T1000 (cell line): ENCODE results near the gene C3orf49.

Experiments
- DNase-seq: peaks from one replicate; lab custom pipeline; 2025; ENCODE audit warnings: mixed read lengths; lab: John Stamatoyannopoulos, UW

C3orf49 gene, protein sequence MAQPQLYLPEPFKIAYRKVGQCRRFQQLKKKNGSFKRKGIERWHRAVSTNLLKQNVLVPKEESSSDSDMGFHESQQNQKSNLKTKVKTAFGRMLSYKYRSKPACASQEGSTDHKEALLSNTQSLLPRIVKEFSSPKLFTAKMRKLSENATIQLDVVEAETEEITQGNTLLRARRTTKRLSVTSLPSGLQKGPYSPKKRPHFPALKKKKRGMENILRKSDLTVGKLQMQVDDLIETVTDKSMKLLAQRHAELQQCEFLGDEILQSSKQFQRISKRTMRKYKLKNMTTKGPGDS

DNA sequence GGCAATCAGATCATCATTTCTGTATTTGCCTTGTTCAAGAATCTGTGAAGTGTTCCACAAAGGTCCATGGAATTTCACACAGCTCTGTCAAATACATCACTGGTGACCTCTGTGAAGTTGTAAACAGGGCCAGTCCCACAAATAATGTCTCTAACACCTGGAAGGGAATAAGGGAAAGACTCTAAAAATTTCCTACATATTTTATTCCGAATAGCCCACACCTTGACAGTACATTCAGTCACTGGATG is at the start of gene C3orf49:
TSS of gene C3orf49 (plus strand) at position 149 of the 248 bp plus-strand sequence. CDS start 173 bp downstream, outside the sequence.
- no peak for DNase-seq

DNA sequence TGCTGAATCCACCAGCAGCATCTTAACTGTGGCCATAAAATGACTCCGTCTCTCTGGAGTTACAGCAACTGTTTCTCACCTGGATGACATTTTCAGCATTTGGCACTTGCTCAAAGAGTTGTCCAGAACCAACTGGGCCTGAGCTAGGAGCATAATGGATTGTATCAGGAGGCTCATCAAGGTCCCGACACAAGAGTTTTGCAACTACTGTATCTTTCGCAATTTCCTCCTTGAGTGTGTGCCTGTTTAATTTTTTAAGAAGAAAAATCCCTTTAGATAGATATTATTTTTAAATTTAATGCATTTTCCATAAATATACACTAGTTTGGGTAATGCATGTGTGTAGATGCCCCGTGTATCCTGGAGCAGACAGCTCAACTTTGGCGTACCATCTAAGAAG is 44.3 kb upstream of the C3orf49 start:
- DNase-seq = no peak

DNA sequence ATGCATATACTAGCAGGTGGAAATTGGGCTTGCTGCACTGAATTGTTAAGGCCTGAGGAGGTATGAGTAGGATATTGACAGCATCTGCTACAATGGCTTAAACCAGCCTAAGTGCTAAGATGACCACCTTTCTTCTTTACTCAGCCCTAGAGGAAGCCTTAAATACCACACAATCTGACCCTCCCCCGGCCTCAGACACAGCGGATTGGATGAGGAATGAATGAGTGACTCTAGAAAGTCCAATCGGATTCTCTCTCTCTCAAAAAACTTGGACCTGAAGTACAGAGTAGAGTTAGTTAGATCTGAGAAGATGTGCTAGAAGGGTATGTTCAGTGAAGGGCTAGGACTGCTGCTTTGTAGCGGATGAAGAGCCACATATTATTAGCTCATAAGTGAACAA is 39.9 kb upstream of the C3orf49 start:
- no peak for DNase-seq

DNA sequence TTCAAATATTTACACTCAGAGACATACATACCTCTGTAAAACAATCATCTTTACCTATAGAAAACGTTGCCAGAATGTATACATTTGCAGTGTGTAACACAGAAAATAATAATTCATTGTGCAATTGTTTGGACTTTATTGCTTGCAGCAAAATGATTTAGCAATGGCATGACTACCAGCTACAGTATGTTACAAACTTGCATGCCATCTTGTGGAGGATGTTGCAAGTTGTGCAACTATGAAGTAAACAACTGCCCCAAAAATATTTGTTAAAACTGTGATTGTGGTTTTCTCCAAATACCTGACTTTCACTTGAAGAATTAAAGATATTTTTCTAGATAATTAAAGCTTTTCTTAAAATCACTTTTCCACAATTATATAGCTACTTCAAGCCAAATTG is 27.1 kb upstream of the C3orf49 start:
- no peak for DNase-seq

DNA sequence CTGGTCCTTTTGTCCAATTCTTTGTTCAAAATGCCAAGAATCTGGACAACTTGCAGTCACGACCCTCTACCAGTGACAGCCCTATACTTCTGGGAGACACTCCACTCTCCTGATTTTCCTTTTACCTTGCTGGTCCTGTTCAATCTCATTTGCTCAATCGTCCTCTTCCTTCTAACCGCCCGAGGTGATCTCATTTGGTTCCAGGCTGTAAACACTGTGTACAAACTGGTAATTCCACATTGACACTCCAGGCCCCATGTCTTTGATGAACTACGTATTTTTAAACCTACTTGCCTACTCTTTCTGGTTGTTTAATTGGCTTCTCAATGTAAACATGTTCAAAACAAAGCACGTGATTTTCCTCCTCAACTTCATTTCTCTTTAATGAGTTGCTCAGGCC is 23.7 kb upstream of the C3orf49 start:
- no peak for DNase-seq

DNA sequence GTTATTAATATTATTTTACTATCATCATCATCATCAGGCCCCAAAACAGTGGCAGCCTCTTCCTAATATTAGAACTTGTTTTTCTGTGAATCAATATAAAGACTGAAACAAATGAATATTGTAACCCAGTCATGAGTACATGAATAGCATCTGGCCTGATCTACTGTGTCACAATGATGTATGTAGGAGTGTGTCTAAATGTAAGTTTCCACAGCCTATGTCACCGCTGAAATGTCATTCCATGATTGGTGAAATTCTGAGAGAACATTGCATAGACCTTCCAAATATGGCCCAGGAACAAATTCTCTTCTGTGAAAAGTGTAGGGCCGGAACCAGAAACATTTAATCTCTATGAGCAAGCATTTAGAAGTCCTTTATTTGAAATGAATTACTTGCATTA is 20.6 kb upstream of the C3orf49 start:
- no peak for DNase-seq

DNA sequence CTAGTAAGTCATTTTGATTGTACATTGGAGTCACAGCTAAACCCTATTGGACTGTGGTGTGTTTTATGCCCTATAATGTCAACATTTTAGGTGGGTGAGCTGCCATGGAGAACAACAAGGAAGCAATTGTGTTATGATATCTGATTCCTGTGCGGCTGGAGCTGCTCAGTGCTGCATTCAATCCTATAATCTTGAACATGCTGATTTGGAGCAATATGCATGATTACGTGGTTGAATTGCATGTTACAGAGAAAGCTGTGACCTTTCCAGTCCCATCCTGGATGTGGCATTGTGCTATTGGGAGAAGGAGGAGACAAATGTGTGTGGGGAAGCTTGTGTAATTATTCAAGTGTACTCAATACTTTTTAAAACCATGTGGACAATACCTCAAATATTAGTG is 20.1 kb upstream of the C3orf49 start:
- no peak for DNase-seq

DNA sequence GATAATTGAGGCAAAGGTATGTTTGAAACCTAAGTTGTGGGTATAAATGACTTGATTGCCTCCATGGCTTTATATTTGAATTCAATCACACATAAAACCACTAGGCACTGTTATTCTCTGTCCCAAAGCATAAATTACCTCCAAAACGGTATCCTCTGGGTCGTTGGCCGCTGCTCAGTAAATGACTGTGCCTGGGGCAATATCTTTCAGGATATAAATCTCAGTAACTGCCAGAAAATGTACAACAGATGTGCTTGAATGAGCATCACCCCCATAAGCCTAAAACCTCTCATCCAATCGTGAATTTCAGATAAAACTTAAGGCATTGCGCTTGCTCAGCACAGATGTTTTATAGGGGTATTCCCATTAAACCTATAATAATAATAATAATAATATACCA is 19.0 kb upstream of the C3orf49 start:
- DNase-seq = no peak

DNA sequence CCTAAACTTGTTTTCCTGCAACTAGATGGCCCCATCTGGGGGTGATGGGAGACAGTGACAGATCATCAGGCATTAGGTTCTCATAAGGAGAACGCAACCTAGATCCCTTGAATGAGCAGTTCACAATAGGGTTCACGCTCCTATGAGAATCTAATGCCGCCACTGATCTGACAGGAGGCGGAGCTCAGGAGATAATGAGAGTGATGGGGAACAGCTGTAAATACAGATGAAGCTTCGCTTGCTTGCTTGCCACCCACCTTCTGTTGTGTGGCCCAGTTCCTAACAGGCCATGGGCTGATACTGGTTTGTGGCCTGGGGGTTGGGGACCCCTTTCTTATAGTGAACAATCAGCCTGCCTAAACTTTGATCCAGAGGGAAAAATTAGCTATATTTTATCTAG is 15.2 kb upstream of the C3orf49 start:
- DNase-seq = no peak

DNA sequence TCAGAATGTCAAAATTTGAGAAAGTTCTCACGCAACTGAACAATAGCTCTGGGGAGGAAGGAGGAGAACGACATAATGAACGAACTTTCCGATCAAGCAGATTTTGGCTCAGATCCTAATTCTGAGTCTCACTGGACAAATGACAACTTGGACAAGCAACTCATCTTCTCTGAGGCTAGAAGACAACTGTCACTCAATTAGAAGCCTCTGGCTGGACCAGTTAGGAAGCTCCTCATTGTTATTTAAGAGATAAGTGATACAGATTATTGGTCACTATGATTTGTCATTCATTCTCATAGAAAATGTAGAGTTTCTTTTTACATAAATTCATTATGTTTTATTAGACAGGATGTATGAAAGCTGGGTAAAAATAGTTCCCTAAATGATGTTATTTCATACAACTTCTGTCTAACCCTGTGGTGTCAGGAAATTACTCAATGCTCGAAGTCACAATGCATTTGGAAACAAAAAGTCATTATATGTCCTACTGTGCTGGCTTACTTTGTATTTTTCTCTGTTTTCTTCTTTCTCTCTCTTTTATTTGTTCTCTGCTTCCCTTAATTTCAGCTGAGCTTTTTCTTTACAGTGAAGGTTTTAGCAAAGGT is 11.0 kb upstream of the C3orf49 start:
- no peak for DNase-seq

DNA sequence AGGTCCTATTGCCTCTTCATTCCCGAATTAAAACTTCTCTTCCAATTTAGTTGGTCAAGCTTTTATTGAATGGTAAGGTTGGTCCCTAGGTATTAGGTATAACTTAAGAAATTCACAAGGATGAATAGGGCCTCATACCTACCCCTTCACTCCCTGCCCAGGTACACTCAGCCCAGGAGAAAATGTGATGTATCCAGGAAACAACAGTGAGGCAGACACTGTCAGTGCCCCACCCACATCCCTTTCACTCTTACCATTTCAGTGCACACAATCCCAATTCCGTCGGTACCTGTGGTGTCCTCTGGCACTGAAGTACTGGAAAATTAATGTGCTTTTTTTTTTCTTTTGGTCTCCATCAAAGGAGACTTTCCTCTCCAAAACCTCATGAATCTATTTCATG is 10.5 kb upstream of the C3orf49 start:
- DNase-seq = no peak

DNA sequence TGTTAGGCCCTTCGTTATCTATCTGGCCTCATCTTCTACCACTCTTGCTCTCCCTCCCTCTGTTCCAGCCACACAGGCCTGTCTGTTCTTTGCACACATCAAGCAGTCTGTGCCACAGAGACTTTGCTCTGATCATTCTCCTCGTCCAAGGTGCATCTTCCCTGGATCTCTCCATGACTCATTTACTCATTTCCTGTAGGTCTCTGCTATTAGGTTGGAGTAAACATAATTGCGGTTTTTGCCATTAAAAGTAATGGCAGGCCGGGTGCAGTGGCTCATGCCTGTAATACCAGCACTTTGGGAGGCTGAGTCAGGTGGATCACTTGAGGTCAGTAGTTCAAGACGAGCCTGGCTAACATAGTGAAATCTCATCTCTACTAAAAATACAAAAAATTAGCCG is 9.5 kb upstream of the C3orf49 start:
- DNase-seq = peak; percentile 49

DNA sequence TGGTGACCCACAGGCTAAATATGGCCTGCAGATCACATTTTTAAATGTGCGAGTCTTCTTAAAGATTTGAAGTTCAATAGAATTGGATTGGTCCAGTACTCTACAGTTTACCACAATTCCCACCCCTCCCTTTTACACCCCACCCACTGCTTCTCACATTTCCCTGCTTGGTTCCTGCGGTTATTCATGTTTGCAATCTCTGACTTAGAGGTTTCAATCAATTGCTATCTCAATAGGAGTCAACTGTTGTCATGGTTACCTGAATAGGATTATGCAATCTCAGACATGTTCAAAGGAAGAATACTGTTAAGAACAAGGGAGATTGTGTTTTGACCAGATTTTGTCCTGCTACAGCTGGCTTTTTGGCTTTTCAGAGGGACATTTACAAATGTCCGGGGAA is 4.9 kb upstream of the C3orf49 start:
- DNase-seq = no peak

DNA sequence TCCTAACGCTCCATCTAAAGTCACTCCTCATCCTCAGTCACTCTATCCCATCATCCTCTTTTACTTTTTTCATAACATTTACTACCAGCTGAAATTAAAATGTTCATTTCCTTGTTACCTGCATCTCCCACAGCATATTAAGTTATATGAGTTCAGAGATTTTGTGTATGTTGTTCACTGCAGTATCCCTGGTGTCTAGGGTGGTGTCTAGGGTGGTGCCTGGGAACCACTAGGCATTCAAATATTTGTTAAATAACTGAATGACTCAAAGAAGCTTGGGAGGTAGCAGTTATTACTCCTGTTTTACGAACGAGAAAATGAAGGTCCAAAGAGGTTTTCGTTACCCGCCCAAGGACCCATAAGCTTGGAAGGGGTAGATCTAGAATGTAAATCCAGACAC is 1.9 kb upstream of the C3orf49 start:
- DNase-seq = no peak

DNA sequence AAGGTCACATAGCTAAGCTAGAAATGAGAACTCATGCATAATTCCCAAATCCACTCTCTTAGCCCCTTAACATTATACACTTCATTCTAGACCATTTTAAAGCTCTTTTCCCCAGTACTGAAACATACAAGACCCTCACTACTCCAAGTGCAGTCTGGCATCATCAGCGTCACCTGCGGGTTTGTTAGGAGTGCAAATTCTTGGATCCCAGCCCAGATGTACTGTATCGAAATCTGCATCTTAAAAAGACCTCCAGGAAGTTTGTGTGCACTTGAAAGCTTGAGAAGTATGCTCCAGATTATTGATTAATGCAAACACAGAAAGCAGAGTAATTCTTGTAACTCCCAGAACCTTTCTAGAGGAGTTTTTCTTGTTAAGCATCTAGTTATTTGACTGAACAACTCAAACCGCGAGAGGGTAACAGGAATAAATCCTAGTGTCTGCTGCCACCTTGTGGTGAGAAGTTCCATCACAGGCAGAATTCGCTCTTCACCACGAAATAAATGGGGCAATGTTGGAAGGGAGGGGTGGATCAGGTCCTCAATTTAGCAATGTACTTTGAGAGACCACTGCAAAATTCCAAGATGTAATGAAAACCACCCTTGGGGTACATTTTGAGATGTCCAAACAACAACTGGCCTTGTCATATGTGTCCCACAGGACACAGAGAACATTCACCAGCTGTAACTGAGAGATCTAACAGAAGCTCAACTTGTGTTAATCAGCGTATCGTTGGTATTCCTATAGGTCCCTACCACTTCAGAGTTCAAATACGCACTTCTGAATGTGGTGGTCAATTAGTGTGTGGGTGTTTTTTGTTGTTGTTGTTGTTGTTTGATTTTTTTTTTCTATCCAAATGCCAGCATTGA is 583 bp upstream of the C3orf49 start:
- peak; percentile 41 for DNase-seq

DNA sequence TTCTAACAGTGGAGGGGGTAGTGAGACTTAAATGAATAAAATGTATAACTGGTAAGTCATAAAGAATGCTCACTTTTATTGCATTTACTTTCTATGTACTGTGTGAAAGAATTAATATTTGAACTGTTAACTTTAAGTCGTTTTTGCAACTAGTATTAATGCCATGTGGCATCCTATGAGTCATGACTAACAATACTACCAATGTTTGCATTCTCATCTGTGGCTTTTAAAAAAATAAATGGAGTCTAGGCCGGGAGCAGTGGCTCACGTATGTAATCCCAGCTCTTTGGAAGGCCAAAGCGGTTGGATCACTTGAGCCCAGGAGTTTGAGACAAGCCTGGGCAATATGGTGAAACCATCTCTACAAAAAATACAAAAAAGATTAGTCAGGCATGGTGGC is 5.2 kb downstream of the C3orf49 start:
- no peak for DNase-seq

DNA sequence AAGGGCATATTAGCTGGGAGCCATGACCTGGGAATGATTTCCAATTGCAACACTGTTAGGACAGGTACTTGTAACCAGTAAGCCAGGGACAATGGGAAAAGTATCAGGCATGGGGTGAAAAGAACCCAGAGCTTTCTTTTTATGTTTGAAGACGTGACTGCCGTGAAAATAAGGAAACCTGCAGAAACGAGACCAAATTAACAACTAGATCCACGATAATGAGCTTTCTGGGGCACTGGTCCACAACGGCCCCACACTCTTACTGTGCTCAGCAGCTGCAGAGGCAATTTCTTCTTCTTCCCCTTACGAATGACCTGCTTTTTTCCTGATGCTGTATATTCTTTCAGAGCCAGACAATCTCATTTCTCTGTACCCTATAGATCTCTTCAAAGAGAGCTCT is 11.4 kb downstream of the C3orf49 start:
- DNase-seq = no peak

DNA sequence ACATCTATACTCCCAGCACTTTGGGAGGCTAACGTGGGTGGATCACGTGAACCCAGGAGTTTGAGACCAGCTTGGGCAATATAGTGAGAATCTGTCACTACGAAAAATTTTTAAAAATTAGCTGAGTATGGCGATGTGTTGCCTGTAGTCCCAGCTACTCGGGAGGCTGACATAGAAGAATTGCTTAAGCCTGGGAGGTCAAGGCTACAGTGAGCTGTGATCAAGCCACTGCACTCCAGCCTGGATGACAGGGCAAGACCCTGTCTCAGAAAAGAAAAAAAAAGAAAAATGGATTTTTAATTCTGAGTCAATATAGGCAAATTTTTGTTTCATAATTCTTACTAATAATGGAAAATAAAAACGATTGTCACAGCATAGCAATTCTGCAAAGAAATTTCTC is 13.3 kb downstream of the C3orf49 start:
- no peak for DNase-seq

DNA sequence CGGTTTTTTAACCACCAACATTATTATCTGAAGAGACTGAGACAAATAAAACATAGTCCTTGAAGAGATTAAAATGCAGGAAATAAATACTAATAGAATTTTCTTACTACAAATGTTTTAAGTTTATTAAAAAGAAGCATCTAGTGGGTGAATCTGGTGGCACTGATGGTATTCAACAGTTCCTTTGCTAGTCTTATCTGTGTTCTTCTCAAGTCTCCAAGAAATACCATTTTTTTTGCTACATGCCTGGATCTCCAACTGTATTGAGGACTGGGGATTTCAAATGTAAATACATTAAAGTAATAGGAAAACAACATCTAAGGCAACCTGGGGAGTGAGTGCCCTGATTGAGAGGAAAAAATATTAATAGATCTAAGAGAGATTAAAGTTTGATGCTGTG is 22.6 kb downstream of the C3orf49 start:
- no peak for DNase-seq

DNA sequence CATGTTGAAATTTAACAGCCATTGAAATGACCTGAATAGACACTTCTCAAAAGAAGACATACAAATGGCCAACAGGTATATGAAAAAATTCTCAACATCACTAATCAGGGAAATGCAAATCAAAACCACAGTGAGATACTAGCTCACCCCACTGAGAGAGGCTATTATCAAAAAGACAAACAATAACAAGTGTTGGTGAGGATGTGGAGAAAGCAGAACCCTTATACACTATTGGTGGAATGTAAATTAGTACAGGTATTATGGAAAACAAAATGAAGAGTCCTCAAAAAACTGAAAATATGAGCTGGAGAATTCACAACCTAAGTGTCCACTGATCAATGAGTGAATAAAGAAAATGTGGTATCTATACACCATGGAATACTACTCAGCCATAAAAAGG is 23.0 kb downstream of the C3orf49 start:
- no peak for DNase-seq

DNA sequence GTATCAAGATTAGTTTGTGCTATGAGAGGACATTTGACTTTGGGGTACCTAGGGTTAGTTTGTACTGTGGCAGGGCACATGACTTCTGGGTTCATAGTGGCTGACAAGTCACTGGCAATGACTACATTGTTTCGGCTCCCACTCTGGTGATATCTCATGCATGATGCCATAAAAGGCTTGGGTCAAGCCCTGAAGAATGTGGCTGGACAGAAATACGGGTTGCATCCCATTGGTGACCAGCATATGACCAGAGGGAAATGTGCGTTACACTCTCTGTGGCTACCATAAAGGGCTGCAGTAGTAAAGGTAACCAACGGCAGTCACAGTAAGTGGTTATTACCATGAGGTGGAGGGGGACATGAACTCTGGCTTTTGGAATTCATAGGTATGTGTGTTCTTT is 26.1 kb downstream of the C3orf49 start:
- DNase-seq = no peak

DNA sequence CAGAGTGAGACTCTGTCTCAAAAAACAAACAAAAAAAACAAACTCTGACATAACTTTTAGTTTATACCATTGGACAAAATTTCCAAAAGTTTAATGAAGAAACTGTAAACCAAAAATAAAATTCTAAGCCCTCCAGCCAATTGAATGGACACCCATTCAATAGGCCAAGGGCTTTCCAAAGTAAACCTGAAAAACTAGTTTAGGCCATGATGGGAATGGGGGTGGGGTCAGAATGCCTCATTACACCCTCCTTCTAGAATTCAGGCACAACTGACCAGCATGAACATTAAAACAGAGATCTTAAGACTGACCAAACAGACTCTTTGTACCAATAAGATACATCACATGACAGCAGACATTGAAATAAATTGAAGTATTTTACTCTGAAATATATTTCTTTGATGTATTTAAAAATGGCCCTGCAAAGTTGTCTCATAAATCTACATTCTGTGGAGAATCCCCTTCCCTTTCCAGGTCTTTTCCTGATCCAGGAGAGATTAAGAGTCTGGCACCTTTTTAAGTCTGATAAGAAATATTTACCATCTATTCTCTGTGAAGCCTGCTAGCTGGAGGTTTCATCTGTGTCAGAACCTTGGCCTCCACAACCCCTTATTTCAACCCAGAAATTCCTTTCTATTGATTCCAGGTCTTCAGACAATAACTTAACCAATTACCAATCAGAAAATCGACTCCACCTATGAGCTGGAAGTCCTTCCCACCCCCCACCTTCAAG is 28.8 kb downstream of the C3orf49 start:
- DNase-seq = no peak

DNA sequence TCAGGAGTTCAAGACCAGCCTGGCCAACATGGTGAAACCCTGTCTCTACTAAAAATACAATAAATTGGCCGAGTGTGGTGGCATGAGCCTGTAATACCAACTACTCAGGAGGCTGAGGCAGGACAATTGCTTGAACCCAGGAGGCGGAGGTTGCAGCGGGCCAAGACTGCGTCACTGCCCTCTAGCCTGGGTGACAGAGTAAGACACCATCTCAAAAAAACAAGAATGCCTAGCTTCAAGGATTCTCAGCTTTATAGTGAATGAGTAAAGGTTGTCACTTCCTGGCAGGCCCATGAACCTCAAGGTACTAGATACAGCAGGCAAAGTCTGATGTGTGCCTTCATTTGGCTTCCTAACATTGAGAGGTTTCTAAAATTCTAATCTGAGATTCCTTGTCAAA is 30.1 kb downstream of the C3orf49 start:
- no peak for DNase-seq
